HFF-Myc (cell line): ENCODE measurements around the gene GPRC5D.
A peak's percentile ranks its signal among the peaks of the same experiment; 100 is the strongest.

ENCODE experiments used
- DNase-seq: peaks from one replicate; pipeline ENCODE4 v3.0.0-alpha.2; 2011; ENCODE audit warnings: low read depth; ENCODE audit errors: extremely low read depth
- H3K4me3 ChIP-seq: replicated peaks from 2 replicates; pipeline ENCODE4 v1.5.1; 2011; ENCODE audit warnings: low read depth, mild to moderate bottlenecking, control low read depth, low read length
- CTCF ChIP-seq: IDR thresholded peaks from 2 replicates; pipeline ENCODE4 v1.5.1; 2012; ENCODE audit warnings: mild to moderate bottlenecking, low read depth, low read length, control low read depth; ENCODE audit errors: missing control alignments

GPRC5D gene

GRCh38 chr12:12916135-12916944 lies 35.6 kb downstream of the GPRC5D start:
- H3K4me3 ChIP-seq = no peak overlapping the region
- DNase-seq = peak; percentile 76
- peak; percentile 98 for TF ChIP-seq CTCF

- TF ChIP-seq CTCF = no peak
These were observed 36.3 kb downstream of the GPRC5D start for GRCh38 chr12:12915656-12916055.

GRCh38 chr12:12912711-12913110 lies 39.3 kb downstream of the GPRC5D start:
- no peak for TF ChIP-seq CTCF
- no peak for DNase-seq
- H3K4me3 ChIP-seq = no peak overlapping the region

More at GRCh38 chr12:12915656-12916055, 36.3 kb downstream of the GPRC5D start:
- no peak for DNase-seq
- no peak overlapping the region for H3K4me3 ChIP-seq

- no peak for DNase-seq
- no peak overlapping the region for H3K4me3 ChIP-seq
- no peak for TF ChIP-seq CTCF
These were observed 42.0 kb downstream of the GPRC5D start for GRCh38 chr12:12909995-12910420.

GRCh38 chr12:12909228-12909994 lies 42.6 kb downstream of the GPRC5D start:
- H3K4me3 ChIP-seq = no peak overlapping the region
- no peak for DNase-seq
- no peak for TF ChIP-seq CTCF

- no peak for DNase-seq
- no peak overlapping the region for H3K4me3 ChIP-seq
- TF ChIP-seq CTCF = no peak
These were observed 43.3 kb downstream of the GPRC5D start for GRCh38 chr12:12908711-12909110.
